ENCODE results near the gene CD6.
A peak's percentile ranks its signal among the peaks of the same experiment; 100 is the strongest.

The CD6 gene

GRCh38 chr11:60992842-60993409 lies 21.4 kb downstream of the CD6 start:
- FAIRE-seq (no peak), DNase-seq (ENCODE audit: insufficient read length) (no peak)
- TF ChIP-seq TAF1 (IDR thresholded peaks at IDR 0.05; ENCODE audit: borderline replicate concordance, low read depth, low read length): no peak
- no peak for TF ChIP-seq POLR2AphosphoS5 (IDR thresholded peaks at IDR 0.05; ENCODE audit: low read depth, low read length)
- TF ChIP-seq POLR2A (IDR thresholded peaks at IDR 0.05; ENCODE audit: low read depth, low read length): no peak

GRCh38 chr11:60993615-60994014 lies 22.1 kb downstream of the CD6 start:
- FAIRE-seq (no peak), DNase-seq (ENCODE audit: insufficient read length) (no peak)
- TF ChIP-seq TAF1 (IDR thresholded peaks at IDR 0.05; ENCODE audit: borderline replicate concordance, low read depth, low read length): no peak
- TF ChIP-seq POLR2AphosphoS5 (IDR thresholded peaks at IDR 0.05; ENCODE audit: low read depth, low read length): no peak
- TF ChIP-seq POLR2A (IDR thresholded peaks at IDR 0.05; ENCODE audit: low read depth, low read length): no peak

GRCh38 chr11:60994541-60995080 lies 23.1 kb downstream of the CD6 start:
- FAIRE-seq (peak; percentile 67), DNase-seq (ENCODE audit: insufficient read length) (no peak)
- no peak for TF ChIP-seq POLR2AphosphoS5 (IDR thresholded peaks at IDR 0.05; ENCODE audit: low read depth, low read length)
- no peak for TF ChIP-seq TAF1 (IDR thresholded peaks at IDR 0.05; ENCODE audit: borderline replicate concordance, low read depth, low read length)
- TF ChIP-seq POLR2A (IDR thresholded peaks at IDR 0.05; ENCODE audit: low read depth, low read length): no peak

- DNase-seq (ENCODE audit: insufficient read length) (no peak), FAIRE-seq (no peak)
- no peak for TF ChIP-seq POLR2AphosphoS5 (IDR thresholded peaks at IDR 0.05; ENCODE audit: low read depth, low read length)
- no peak for TF ChIP-seq POLR2A (IDR thresholded peaks at IDR 0.05; ENCODE audit: low read depth, low read length)
- no peak for TF ChIP-seq TAF1 (IDR thresholded peaks at IDR 0.05; ENCODE audit: borderline replicate concordance, low read depth, low read length)
These were observed 24.3 kb downstream of the CD6 start for GRCh38 chr11:60995798-60996197.

- FAIRE-seq (no peak), DNase-seq (ENCODE audit: insufficient read length) (no peak)
- no peak for TF ChIP-seq POLR2AphosphoS5 (IDR thresholded peaks at IDR 0.05; ENCODE audit: low read depth, low read length)
- no peak for TF ChIP-seq POLR2A (IDR thresholded peaks at IDR 0.05; ENCODE audit: low read depth, low read length)
- TF ChIP-seq TAF1 (IDR thresholded peaks at IDR 0.05; ENCODE audit: borderline replicate concordance, low read depth, low read length): no peak
These were observed 25.1 kb downstream of the CD6 start for GRCh38 chr11:60996381-60997138.

- TF ChIP-seq POLR2A (IDR thresholded peaks at IDR 0.05; ENCODE audit: low read depth, low read length) (no peak), TAF1 (IDR thresholded peaks at IDR 0.05; ENCODE audit: borderline replicate concordance, low read depth, low read length) (no peak), POLR2AphosphoS5 (IDR thresholded peaks at IDR 0.05; ENCODE audit: low read depth, low read length) (no peak)
- no peak for FAIRE-seq
- no peak for DNase-seq (ENCODE audit: insufficient read length)
These were observed 28.9 kb downstream of the CD6 start for GRCh38 chr11:61000426-61000825.

- DNase-seq (ENCODE audit: insufficient read length) (no peak), FAIRE-seq (no peak)
- TF ChIP-seq POLR2A (IDR thresholded peaks at IDR 0.05; ENCODE audit: low read depth, low read length) (no peak), TAF1 (IDR thresholded peaks at IDR 0.05; ENCODE audit: borderline replicate concordance, low read depth, low read length) (no peak), POLR2AphosphoS5 (IDR thresholded peaks at IDR 0.05; ENCODE audit: low read depth, low read length) (no peak)
These were observed 30.5 kb downstream of the CD6 start for GRCh38 chr11:61001931-61002330.

GRCh38 chr11:61002598-61002997 lies 31.1 kb downstream of the CD6 start:
- FAIRE-seq: no peak
- DNase-seq (ENCODE audit: insufficient read length): no peak
- TF ChIP-seq POLR2AphosphoS5 (IDR thresholded peaks at IDR 0.05; ENCODE audit: low read depth, low read length) (no peak), TAF1 (IDR thresholded peaks at IDR 0.05; ENCODE audit: borderline replicate concordance, low read depth, low read length) (no peak), POLR2A (IDR thresholded peaks at IDR 0.05; ENCODE audit: low read depth, low read length) (no peak)

- TF ChIP-seq POLR2AphosphoS5 (IDR thresholded peaks at IDR 0.05; ENCODE audit: low read depth, low read length): no peak
- no peak for TF ChIP-seq TAF1 (IDR thresholded peaks at IDR 0.05; ENCODE audit: borderline replicate concordance, low read depth, low read length)
- no peak for TF ChIP-seq POLR2A (IDR thresholded peaks at IDR 0.05; ENCODE audit: low read depth, low read length)
- FAIRE-seq: peak; percentile 46
These were observed 32.7 kb downstream of the CD6 start for GRCh38 chr11:61004180-61004611.

GRCh38 chr11:61004761-61005181 lies 33.3 kb downstream of the CD6 start:
- no peak for FAIRE-seq
- DNase-seq (ENCODE audit: insufficient read length): no peak
- TF ChIP-seq TAF1 (IDR thresholded peaks at IDR 0.05; ENCODE audit: borderline replicate concordance, low read depth, low read length): no peak
- TF ChIP-seq POLR2AphosphoS5 (IDR thresholded peaks at IDR 0.05; ENCODE audit: low read depth, low read length): no peak
- TF ChIP-seq POLR2A (IDR thresholded peaks at IDR 0.05; ENCODE audit: low read depth, low read length): no peak

More at GRCh38 chr11:61004180-61004611, 32.7 kb downstream of the CD6 start:
- no peak for DNase-seq (ENCODE audit: insufficient read length)

- DNase-seq (ENCODE audit: insufficient read length) (no peak), FAIRE-seq (peak; percentile 42)
- TF ChIP-seq POLR2AphosphoS5 (IDR thresholded peaks at IDR 0.05; ENCODE audit: low read depth, low read length) (no peak), TAF1 (IDR thresholded peaks at IDR 0.05; ENCODE audit: borderline replicate concordance, low read depth, low read length) (no peak), POLR2A (IDR thresholded peaks at IDR 0.05; ENCODE audit: low read depth, low read length) (no peak)
These were observed 36.0 kb downstream of the CD6 start for GRCh38 chr11:61007383-61007955.
